Pancreas (tissue), 10 donors: ENCODE results near the gene ANO10. TPM values are rescaled to one million over a fixed set of nuclear protein-coding genes. Genes with fewer than 3 reads are reported as not detected.

Experiments used
- ATAC-seq, 4 donors: fragments of 200-7000 bp; cut with Tn5 transposase; one replicate each; pipeline versions ENCODE4 v1.8.0 to v1.9.1; 2020; ENCODE audit warnings: mild to moderate bottlenecking in 4 of 4, moderate library complexity in 4 of 4
- DNase-seq, 6 donors: peaks; one replicate each; pipeline ENCODE4 v3.0.0-alpha.2; 2020
- FAIRE-seq: peaks from 2 replicates; lab custom pipeline; 2012; peaks lifted over from hg19 to GRCh38; lab: Jason Lieb, UNC
- H3K27ac ChIP-seq, 4 donors: fragments of 200-600 bp; sonication (generic); 1 replicate in 3 of 4; 2 replicates in 1 of 4; pipeline versions ENCODE4 v1.5.0 to v1.8.0; 2020
- H3K27me3 ChIP-seq, 4 donors: fragments of 200-600 bp; one replicate each; pipeline ENCODE4 v1.8.0; 2021
- H3K36me3 ChIP-seq, 3 donors: fragments of 200-600 bp; sonication (generic) in 1 of 3; one replicate each; pipeline versions ENCODE4 v1.5.0 to v1.8.0; 2020 to 2021
- H3K4me1 ChIP-seq, 3 donors: fragments of 200-600 bp; one replicate each; pipeline ENCODE4 v1.8.0; 2021
- H3K4me3 ChIP-seq, 4 donors: fragments of 200-600 bp; sonication (generic) in 2 of 4; one replicate each; pipeline versions ENCODE4 v1.5.0 to v1.8.0; 2020 to 2021
- H3K9me3 ChIP-seq, 4 donors: fragments of 200-600 bp; one replicate each; pipeline ENCODE4 v1.8.0; 2021
- WGBS, 2 donors: extraction: QIAGEN DNeasy Blood & Tissue Kit; methylation state at CpG; one replicate each; pipeline ENCODE4 v1.1.7; 2013; 5-methylcytosine and 5-hydroxymethylcytosine counted together
- intact Hi-C, 3 donors: fragments of 100-400 bp; cut with DNase I; formaldehyde crosslinking; loops; one replicate each; pipeline versions ENCODE4 v1.11.1 to v1.14.2; 2022
- polyA plus RNA-seq, 2 donors: library from polyadenylated mRNA; stranded (reverse); fragments of 200-250 nt; gene quantifications; one replicate each; pipeline ENCODE4 v1.2.3, GENCODE V29; 2013
- total RNA-seq, 6 donors: library from RNA; stranded (reverse); fragmentation: NEBNext Ultra II Directional in 4 of 6; extraction: Animal tissue kit (Norgen Biotek cat#: 25700) in 4 of 6; gene quantifications; one replicate each; pipeline versions ENCODE4 v1.2.1 to v1.2.4, GENCODE V29; 2021 to 2023
- TF ChIP-seq, protein P1 (sequence below), 4 donors: fragments of 200-600 bp; sonication (generic) in 3 of 4; IDR thresholded peaks; one replicate each; pipeline versions ENCODE4 v1.5.0 to v1.8.0; 2021; ENCODE audit warnings: antibody characterized with exemption in 4 of 4
- donor health status: healthy with polysubstance abuse.
- donor health status: DM: no; HTN: no; CAD: no; lungs with moderate emphysema.
- donor health status: DM: no; HTN: no; CAD: no.
- donor health status: control.
- donor health status: control.
- donor health status: Bipolar disorder and iron deficiency.
- donor health status: DM: yes; HTN: yes; CAD: no.
- donor health status: DM: no; HTN: no; CAD: no.
- donor health status: DM: no; HTN: no; CAD: no.
- donor health status: DM: yes; HTN: yes; CAD: no.

Gene ANO10
- total and polyA plus RNA-seq, 8 donors, result 7.2 to 17.6 (median 10.1) TPM

DNA sequence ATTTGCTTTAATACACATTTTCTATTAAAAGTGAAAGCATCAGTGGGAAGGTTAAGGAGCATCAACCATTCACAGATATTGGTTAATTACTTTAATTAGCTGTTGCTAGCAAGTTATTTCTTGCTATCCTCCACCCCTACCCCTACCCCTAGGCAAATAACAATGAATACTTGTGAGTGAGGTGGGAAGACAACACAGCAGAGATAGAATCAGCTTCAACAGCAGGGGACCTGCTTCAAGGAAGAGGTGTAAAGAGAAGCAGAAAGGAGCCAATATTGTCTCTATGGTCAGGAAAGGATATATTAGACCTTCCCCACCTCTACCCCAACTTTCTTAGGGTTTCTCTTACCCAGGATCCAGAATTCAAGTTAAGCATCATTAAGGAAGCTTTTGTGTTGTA, 186.1 kb downstream of the ANO10 start:
- ATAC-seq (no peak), FAIRE-seq (no peak)
- peaks cover 0 to 4% (median 0%) of the 10 kb centered on the region in 3 donors for H3K4me1 ChIP-seq

DNA sequence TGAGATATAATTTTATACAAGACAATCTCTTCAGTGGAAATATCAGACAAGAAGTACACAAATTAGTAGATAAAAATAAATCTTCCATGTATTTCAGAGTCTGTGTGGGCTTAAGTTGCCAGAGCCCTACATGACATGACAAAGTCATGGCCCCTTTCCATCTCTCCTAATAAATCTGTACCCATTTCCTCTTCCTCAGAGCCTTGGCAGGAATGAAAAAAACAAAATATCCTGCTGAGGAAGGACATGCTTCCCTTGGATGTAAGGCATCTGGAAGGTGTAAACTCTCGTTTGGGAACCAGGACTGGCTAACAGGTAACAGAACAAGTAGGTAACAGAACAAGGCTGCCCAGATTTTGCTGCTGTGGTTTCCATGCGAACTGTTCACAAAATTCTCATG, 187.4 kb downstream of the ANO10 start:
- intact Hi-C loops, result no loop called here
- TF ChIP-seq, protein P1, sequence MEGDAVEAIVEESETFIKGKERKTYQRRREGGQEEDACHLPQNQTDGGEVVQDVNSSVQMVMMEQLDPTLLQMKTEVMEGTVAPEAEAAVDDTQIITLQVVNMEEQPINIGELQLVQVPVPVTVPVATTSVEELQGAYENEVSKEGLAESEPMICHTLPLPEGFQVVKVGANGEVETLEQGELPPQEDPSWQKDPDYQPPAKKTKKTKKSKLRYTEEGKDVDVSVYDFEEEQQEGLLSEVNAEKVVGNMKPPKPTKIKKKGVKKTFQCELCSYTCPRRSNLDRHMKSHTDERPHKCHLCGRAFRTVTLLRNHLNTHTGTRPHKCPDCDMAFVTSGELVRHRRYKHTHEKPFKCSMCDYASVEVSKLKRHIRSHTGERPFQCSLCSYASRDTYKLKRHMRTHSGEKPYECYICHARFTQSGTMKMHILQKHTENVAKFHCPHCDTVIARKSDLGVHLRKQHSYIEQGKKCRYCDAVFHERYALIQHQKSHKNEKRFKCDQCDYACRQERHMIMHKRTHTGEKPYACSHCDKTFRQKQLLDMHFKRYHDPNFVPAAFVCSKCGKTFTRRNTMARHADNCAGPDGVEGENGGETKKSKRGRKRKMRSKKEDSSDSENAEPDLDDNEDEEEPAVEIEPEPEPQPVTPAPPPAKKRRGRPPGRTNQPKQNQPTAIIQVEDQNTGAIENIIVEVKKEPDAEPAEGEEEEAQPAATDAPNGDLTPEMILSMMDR (IDR thresholded peaks at IDR 0.05), result no peak
- FAIRE-seq (no peak), ATAC-seq (no peak), DNase-seq (no peak)
- H3K4me1 ChIP-seq, result peaks cover 0 to 4% (median 0%) of the 10 kb centered on the region in 3 donors
- H3K4me3 ChIP-seq, result no peak overlapping the region
- H3K9me3 ChIP-seq, result no peaks in the 10 kb centered on the region
- H3K36me3 ChIP-seq, result no peaks in the 10 kb centered on the region
- no peaks in the 10 kb centered on the region for H3K27me3 ChIP-seq
- 88 to 89% methylated on average over 2 of the region's 2 CpGs for WGBS, 2 donors
- H3K27ac ChIP-seq, result no peak overlapping the region

More for the DNA sequence above, 186.1 kb downstream of the ANO10 start:
- Histone ChIP-seq H3K4me3 (no peak overlapping the region), H3K9me3 (no peaks in the 10 kb centered on the region), H3K27me3 (no peaks in the 10 kb centered on the region), H3K27ac (no peak overlapping the region), H3K36me3 (no peaks in the 10 kb centered on the region)
- intact Hi-C loops, result no loop called here
- TF ChIP-seq, protein P1 (IDR thresholded peaks at IDR 0.05), result no peak
- no peak for DNase-seq

DNA sequence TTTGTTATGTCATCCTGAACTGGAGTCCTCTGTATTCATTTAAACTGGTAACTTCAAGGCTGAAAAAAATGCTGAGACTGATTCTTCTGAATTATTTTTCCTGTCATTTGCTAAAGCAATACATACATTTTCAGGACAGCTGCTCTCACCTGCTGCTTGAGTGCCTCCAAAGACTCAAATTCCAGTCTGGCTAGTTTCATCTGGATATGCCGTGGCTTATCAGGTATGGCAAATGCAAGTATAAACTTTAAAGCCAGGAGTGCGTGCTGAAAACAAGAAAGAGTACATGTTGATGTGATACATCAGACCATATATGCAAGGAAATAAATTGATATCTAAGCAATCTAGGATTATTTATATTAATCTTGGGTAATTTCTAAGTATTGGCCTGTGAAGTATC, 189.3 kb downstream of the ANO10 start:
- FAIRE-seq, result no peak
- no peak overlapping the region for H3K27ac ChIP-seq

DNA sequence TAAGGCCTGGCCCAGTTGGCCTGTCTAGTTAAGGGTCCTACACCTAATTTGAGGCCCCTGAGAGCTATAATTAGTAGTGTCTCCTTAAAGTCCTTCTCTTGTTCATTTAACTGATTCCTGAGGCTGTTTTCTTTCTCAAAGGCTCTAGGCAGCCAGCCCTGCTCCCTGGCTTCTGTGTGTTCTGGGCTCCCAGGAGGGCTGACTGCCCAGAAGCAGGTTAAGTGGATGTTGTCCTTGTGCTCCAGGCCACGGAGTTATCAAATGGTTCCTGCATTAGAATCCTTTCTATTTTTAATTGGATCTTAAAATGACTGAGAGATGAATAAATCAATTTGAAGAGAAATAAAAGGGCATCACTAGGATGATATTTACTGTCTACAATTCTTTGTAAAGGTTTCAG, 195.4 kb downstream of the ANO10 start:
- Histone ChIP-seq H3K27ac (peak overlapping the region in 1 of 4 donors; percentile 1), H3K9me3 (no peaks in the 10 kb centered on the region), H3K27me3 (no peaks in the 10 kb centered on the region), H3K36me3 (no peaks in the 10 kb centered on the region), H3K4me1 (peaks cover 10 to 20% (median 14%) of the 10 kb centered on the region in 3 donors), H3K4me3 (no peak overlapping the region)
- no peak for FAIRE-seq
- TF ChIP-seq, protein P1 (IDR thresholded peaks at IDR 0.05), result no peak
- peak in 1 of 6 donors; percentile 25 for DNase-seq
- peak in 2 of 4 donors; percentile 40 to 55 for ATAC-seq
- WGBS, 2 donors, result 17 to 28% methylated on average over 1 of the region's 1 CpG
- intact Hi-C loops, result no loop called here

More for the DNA sequence above, 189.3 kb downstream of the ANO10 start:
- intact Hi-C loops, result no loop called here
- DNase-seq (no peak), ATAC-seq (peak in 3 of 4 donors; percentile 51 to 91 (median 59))
- Histone ChIP-seq H3K4me3 (no peak overlapping the region), H3K27me3 (no peaks in the 10 kb centered on the region), H3K36me3 (no peaks in the 10 kb centered on the region), H3K4me1 (peaks cover 0 to 4% (median 0%) of the 10 kb centered on the region in 3 donors), H3K9me3 (no peaks in the 10 kb centered on the region)
- TF ChIP-seq, protein P1 (IDR thresholded peaks at IDR 0.05), result no peak
- 46 to 48% methylated on average over 2 of the region's 2 CpGs for WGBS, 2 donors

DNA sequence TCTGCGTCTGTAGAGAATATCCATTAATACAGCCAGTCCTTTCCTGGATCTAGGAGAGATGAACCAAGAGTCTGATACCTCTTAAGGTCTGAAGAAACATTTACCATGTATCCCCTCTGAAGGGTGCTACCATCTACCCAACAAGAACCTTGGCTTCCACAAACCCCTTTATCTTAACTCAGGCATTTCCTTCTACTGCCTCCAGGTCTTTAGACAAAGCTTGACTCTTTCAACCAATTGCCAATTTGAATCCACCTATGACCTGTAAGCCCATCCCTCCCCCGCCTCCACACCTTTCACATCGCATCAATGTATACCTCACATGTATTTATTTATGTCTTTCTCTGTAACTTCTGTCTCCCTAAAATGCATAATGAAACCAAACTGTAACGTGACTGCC, 196.0 kb downstream of the ANO10 start:
- FAIRE-seq (no peak), DNase-seq (no peak), ATAC-seq (no peak)
- TF ChIP-seq, protein P1 (IDR thresholded peaks at IDR 0.05), result no peak
- Histone ChIP-seq H3K9me3 (no peaks in the 10 kb centered on the region), H3K36me3 (no peaks in the 10 kb centered on the region), H3K27me3 (no peaks in the 10 kb centered on the region), H3K27ac (peak overlapping the region in 1 of 4 donors; percentile 1), H3K4me1 (peaks cover 10 to 20% (median 14%) of the 10 kb centered on the region in 3 donors), H3K4me3 (no peak overlapping the region)
- 91 to 99% methylated on average over 4 of the region's 4 CpGs for WGBS, 2 donors
- intact Hi-C loops, result no loop called here
